ENCODE measurements around the gene FEM1C.

The FEM1C gene

DNA sequence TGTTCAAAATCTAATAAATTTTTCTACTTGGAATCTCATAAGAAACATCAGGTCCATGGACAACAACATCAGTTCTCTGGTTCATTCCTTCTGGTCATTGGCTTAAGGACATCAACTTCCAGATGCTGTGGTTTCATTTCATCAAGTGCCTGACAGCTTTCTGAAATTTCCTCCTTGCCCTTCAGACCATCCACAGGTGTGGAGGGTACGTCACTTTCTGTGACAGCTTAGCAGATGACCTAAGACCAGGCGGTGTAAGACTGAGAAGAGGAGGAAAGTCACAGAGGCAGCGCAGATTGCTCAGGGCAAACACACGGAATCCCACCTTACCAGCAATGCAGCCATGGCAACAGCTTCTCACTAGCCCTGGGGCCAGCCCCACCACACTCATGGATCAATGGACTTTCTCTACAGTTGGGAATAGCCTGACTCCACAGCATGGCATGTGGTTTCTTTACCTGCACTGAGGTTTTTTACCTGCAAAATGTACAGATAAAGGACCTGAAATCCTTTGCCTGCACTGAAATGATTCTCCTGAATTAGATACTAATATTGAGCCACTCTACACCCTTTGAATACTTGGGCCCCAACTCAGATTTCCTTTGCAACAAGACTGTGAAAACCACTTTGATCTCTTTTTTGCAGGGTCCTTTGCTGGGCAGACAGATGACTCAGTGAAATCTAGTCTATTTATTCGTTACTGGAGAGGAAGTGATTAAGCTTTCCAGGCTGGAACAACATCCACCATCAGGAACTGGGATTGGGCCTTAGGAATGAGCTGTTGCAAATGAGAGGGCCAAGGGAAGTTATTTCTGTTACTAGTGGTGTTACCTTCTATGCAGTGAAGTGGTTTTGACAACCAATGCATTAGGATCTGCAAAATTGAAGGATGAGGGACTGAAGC lies 30.8 kb upstream of the FEM1C start:
- H3K4me3 ChIP-seq (ENCODE audit: low read length): no peak overlapping the region
- TF ChIP-seq CTCF (IDR thresholded peaks at IDR 0.05; ENCODE audit: insufficient read depth, low read depth, low read length, missing control alignments): no peak
- DNase-seq (ENCODE audit: low read depth): peak; percentile 68

DNA sequence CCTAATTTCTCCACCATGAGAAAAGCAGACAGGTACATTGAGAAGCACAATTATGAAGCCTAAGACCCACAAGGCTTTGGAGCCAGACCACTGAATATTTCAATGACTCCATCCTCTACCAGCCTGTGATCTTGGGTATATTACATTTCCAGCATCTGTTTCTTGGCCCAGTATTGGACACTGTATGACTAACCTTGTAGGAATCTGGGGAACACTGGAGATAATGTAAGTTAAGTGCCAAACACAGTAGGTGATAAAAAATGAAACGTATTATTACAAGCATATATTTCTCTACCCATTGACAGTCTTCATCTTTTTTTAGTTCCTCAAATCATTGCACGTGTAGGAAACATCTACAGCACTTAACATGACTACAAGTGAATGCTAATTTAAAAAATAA lies 28.6 kb upstream of the FEM1C start:
- no peak overlapping the region for H3K4me3 ChIP-seq (ENCODE audit: low read length)
- no peak for DNase-seq (ENCODE audit: low read depth)
- TF ChIP-seq CTCF (IDR thresholded peaks at IDR 0.05; ENCODE audit: insufficient read depth, low read depth, low read length, missing control alignments): no peak

DNA sequence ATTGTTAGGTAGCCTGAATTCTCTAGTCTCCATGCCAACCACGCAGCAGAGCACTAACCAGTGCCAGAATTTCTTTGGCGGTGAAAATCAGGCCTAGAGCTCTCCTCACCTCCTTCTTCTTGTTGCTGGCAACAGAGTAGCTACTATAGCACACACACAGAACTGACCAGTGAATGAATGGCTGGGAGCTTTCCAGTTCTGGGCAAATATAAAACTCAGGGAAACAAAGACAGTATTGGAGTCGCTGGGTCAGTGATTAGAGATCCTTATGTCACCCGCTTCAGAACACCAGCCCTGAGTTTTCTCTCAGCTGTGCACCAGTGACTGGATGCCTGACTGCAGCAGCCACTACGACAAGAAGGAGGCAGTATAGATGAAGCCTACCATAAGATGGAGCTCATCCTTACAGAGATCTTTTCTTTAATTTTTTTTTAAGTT lies 26.9 kb upstream of the FEM1C start:
- TF ChIP-seq CTCF (IDR thresholded peaks at IDR 0.05; ENCODE audit: insufficient read depth, low read depth, low read length, missing control alignments): no peak
- DNase-seq (ENCODE audit: low read depth): no peak

GRCh38 chr5:115568668-115569067 lies 24.1 kb upstream of the FEM1C start:
- no peak overlapping the region for H3K4me3 ChIP-seq (ENCODE audit: low read length)
- TF ChIP-seq CTCF (IDR thresholded peaks at IDR 0.05; ENCODE audit: insufficient read depth, low read depth, low read length, missing control alignments): no peak
- DNase-seq (ENCODE audit: low read depth): no peak

More for the DNA sequence above, 26.9 kb upstream of the FEM1C start:
- H3K4me3 ChIP-seq (ENCODE audit: low read length): no peak overlapping the region

DNA sequence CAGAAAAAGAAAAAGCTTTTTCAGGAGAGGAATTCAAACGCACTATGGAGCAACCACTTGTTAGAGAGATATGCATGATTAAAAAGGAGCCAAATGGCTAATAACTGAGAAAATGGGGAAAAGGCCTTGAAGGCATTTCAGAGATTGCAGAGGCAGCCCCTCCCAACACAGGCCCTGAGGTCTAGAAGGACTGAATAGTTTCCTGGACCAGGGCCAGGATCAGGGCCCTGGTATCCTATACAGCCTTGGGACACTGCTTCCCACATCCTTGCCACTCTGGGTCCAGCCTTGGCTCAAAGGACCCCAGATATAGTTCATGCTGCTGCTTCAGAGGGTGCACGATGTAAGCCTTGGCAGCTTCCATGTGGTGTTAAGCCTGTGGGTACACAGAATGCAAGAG lies 20.7 kb upstream of the FEM1C start:
- TF ChIP-seq CTCF (IDR thresholded peaks at IDR 0.05; ENCODE audit: insufficient read depth, low read depth, low read length, missing control alignments): no peak
- DNase-seq (ENCODE audit: low read depth): no peak
- H3K4me3 ChIP-seq (ENCODE audit: low read length): no peak overlapping the region

- no peak overlapping the region for H3K4me3 ChIP-seq (ENCODE audit: low read length)
- DNase-seq (ENCODE audit: low read depth): peak; percentile 28
- TF ChIP-seq CTCF (IDR thresholded peaks at IDR 0.05; ENCODE audit: insufficient read depth, low read depth, low read length, missing control alignments): no peak
Measured at GRCh38 chr5:115561176-115561575, 16.6 kb upstream of the FEM1C start.

GRCh38 chr5:115559524-115559923 lies 14.9 kb upstream of the FEM1C start:
- H3K4me3 ChIP-seq (ENCODE audit: low read length): no peak overlapping the region
- peak; percentile 59 for DNase-seq (ENCODE audit: low read depth)
- no peak for TF ChIP-seq CTCF (IDR thresholded peaks at IDR 0.05; ENCODE audit: insufficient read depth, low read depth, low read length, missing control alignments)
